T-helper 1 cell treated with Interleukin-12 subunit alpha and Interleukin-12 subunit beta and Interleukin-4 antibody, amounts not matched to agents 30 ng/mL and 1 ng/mL, for 36 hours (primary cell): ENCODE results near the gene HOXC11. TPM values are rescaled to one million over a fixed set of nuclear protein-coding genes. Genes with fewer than 3 reads are reported as not detected.

Experiments used
- intact Hi-C: fragments of 100-400 bp; cut with micrococcal nuclease; formaldehyde crosslinking; loops from one replicate; pipeline ENCODE4 v1.15.1; 2024
- total RNA-seq: library from RNA; stranded (reverse); gene quantifications from 2 replicates; pipeline ENCODE4 v1.2.3, GENCODE V29; 2022

Gene HOXC11
- total RNA-seq, 1 donor from 2014 or later = not detected

GRCh38 chr12:53994264-53995001, 21.5 kb downstream of the HOXC11 start:
- intact Hi-C loops = loop anchor here (1.0 to 5.0 kb wide), 3 partner anchors 8 to 32 kb away; no protein-coding TSS in a partner anchor

DNA sequence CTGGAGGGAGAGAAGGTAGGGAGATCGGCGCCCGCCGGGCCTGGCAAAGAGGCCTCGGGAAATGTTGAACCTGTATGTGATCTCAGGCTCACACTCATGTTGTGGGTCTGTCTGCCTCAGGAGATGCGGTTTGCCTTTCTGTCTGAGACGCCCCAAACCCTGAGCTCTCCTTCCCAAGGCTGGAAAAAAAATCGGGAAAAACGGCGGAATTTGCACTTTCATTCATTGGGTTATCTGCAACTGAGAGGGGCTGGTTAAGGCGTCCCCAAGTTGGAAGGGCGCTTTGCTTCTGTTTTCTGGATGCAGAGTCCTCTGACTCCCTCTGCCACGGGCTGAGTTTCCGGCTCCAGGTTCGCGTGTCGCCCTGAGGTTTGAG, 22.1 kb downstream of the HOXC11 start:
- intact Hi-C loops = loop anchor here (2.0 to 5.0 kb wide), 2 partner anchors 14 to 33 kb away; no protein-coding TSS in a partner anchor

DNA sequence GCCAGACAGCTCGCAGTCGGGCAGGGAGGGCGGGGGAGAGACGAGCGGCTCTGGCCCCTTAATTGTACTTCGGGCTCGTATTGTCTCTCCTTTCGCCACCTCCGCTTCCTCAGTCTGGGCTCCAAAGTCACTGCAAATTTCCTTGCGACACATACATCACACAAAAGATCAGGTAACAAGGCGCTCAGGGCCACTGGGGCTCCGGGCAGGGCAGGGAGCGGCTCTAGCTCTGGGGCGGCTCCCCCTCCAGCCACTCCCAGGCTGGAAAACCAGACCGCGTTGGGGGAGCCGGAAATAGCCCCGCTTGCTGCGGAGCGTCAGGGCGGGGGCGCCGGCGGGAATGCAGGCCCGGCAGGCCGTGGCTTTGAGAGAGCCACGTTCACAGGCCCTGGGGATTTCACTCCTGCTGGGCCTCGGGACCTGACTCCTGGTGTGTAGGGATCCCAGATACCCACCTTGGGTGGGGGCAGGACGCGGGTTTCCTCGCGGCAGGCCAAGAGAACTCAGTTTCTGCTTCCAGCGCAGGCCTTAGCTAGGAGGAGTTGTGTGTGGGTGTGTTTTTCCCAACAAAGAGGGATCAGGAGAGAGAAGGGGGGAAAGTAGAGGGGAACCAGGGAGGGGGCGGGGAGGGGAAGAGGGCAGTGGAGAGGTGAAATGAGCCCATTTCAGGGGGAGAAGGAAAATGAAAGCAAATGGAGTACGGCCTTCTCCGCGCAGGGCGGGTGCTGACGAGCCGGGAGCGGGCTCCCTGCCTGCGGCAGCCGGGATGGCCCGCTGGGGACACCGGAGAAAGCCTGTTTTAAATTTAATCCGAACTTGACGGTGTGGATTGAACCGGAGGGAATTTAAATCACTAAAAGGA, 22.7 kb downstream of the HOXC11 start:
- intact Hi-C loops = loop anchor here (2.0 to 5.0 kb wide), 2 partner anchors 15 to 33 kb away; no protein-coding TSS in a partner anchor

GRCh38 chr12:53996240-53997203, 23.6 kb downstream of the HOXC11 start:
- intact Hi-C loops = loop anchor here (5.0 kb wide), 1 partner anchor 34 kb away; no protein-coding TSS in a partner anchor

DNA sequence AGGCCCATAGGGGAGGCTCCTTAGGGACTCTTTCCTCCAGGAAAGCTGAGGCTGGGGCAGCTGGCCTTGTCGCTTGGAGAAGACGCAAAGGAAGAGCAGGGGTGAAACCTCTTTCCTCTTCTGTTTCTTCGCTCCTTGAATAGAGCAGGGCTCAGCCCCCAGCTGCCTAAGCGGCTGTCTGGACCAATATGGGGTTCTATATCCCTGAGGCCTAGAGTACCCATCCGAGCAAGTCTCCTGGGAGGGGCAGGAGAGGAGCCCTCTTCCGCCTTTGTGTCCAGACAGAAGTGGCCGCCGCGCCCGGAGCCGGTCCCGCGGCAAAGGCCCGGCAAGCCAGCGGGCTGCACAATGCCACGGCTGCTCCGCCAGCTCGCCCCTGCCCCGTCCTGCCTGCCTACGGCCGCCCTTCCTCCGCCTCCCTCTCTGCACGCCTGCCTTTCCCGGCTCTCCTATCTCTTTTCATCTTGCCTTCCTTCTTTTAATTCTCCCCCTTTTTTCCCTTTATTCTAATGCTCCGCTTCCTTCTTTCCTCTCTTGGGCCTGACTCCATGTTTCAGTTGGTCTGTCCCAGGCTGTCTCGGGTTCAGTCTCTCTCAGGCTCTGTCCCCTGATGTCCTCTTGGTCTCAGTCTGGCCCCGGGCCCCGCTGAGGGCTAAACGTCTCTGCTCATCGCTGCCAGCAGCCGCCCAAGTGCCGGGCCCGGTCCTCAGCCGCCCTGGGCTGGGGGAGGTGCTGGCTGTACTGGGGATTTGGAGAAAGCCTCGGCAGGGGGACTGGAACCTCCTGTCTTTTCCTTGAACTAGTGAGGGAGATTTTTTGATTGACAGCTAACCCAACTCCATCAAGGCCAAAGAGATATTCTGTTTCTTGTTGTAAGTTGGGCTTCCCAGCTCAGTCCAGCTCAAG, 24.5 kb downstream of the HOXC11 start:
- intact Hi-C loops = loop anchor here (5.0 kb wide), 1 partner anchor 35 kb away; no protein-coding TSS in a partner anchor

- intact Hi-C loops = loop anchor here (5.0 kb wide), 1 partner anchor 36 kb away; no protein-coding TSS in a partner anchor
These were observed 25.4 kb downstream of the HOXC11 start for GRCh38 chr12:53998110-53998899.

- intact Hi-C loops = loop anchor here (5.0 kb wide), 1 partner anchor 37 kb away; no protein-coding TSS in a partner anchor
These were observed 25.9 kb downstream of the HOXC11 start for GRCh38 chr12:53998900-53999236.

DNA sequence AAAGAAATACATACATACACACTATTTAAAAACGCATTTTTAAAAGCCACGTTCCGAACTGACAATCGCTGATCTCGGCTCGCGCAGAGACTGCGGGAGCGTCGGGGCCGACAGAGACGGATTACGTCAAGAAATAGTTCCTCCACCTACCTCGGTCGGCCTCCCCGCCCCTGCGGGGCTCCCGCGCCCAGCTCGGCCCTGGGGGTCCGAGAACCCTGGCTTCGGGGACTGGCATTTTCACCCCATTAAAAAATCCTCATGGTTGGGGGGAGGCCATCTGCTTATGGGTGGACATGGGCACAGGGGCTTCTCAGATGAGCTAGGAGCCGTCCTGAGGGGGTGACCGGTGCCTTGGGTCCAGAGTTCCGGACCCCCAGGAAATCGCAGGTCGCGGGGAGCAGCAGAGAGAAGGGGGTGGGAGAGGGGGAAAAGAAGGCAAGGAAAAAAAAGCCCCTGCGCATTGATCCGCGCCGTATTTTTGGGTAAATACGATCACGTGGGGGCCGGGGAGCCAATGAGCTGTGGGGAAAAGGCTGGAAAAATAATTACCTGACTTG, 26.7 kb downstream of the HOXC11 start:
- intact Hi-C loops = loop anchor here (5.0 kb wide), 1 partner anchor 37 kb away; no protein-coding TSS in a partner anchor

GRCh38 chr12:54000116-54001114, 27.5 kb downstream of the HOXC11 start, which contains the start of gene HOXC9:
Gene HOXC9, plus strand, starts transcription at chr12:54000161. Its CDS starts 28 bp downstream, at chr12:54000189.
- intact Hi-C loops = no loop called here

DNA sequence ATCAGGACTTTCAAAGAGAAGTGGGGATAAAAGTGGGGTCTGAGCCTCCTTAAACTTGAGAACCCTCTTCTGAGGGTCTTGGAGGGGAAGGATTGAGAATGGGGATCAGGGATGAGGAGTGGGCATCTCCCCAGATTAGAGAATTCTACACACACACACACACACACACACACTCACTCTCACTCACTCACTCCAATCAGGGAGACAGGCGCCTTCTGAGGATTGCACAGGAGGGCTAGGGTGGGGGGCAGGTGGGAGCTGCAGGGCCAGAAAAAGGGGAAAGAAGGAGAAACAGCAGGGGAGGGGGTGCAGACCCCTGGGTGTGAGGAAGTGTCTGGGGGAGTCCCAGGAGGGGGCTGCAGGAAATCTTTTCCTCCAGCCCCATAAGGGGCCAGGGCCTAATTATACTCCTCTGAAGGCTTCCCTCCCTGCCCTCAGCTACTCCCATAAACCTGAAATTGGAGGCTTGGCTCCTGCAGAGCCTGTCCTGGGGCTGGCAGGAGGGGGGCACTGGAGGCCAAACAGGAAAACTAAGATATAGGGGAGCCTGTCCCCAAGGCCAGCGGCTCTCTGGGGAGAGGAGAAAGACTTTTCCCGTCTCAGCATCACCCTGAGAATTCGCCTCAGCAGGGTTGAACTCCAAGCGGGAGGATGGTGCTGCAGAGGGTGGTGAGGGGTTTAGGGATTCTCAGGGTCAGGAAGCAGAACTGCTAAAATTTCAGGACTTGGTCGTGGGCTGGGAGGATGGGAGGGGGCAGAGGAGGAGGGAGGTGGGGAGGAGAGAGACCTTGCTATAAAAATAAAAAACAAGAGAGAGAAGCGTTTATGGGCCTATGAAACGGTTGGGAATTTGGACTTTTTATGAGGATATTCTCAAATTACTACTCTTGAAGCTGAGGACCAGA, 28.6 kb downstream of the HOXC11 start:
- intact Hi-C loops = no loop called here

GRCh38 chr12:54002278-54002914, 29.5 kb downstream of the HOXC11 start:
- intact Hi-C loops = no loop called here

DNA sequence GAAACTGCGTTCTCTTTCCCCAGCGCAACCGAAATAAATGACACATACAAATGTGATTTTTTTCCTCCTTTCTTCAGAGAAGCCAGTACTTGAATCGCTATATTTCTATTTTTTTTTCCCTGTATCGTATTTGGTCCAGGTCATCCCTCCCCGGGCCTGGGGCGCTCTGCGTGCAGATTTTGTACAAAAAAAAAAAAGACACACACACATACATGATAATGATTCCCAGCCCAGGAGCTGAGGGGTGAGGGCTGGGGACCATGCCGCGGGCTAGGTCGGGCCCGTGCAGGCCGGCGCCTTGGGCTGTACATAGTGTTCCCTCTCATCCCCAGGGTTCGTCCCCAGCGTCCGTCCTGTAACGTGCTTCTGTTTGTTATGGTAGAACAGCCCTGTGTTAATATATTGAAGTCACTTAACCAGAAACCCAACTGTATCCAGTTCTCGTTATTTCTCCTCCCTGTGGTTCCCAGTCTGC, 30.0 kb downstream of the HOXC11 start:
- intact Hi-C loops = no loop called here

DNA sequence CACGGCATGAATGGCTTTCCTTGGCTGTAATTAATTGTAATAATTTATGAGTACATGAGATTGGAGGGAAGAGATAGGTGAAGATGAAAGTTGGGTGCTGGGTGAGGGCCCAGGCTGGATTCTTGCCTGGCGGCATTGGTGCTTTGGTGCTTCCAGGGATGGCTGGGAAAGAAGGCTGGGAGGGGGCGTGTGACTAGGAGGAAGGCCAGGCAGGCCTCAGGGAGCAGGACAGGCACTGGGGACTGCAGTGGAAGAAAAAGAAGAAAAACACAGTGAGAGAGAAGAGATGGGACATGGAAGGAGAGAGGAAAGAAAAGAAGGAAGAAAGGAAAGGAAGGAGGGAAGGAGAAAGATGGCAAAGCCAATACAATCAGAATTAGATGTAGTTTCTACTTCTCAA, 30.7 kb downstream of the HOXC11 start:
- intact Hi-C loops = loop anchor here (2.0 kb wide), 1 partner anchor 69 kb away; no protein-coding TSS in a partner anchor

DNA sequence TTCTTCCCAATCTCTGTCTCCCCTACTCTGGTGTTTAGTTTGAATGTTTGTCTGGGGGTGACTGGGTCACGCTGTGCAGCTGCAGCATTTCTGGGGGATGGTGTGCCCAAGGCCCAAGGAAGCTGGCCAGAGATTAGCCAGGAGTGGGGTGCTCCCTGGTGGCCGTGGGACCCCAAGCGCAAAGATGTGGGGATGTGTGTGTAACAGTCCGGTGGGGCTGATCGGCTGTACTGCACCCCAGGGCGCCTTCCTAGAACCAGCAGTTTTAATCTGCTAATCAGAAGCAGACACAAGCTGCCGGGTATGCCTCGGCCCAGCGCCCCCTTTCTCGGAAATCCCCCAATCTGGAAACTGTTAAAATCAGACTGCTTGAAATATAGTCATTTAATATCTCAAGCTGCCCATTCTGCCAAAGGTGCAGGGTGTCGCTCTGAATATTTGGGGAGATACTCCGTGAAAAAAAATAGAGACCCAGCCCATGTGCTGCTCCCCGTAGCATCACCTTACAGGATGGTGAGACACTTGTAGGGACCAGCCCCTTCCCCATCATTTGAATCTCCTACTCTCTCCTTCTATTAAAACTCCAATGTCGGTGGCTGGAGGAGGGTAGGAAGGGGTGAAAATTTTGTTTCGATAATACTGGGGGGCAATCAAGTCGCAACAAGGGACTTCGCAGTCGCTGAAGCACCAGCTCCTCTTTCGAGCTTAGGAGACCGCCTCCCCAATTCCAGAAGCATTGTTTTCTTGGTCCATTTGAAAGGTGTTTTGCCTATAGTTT, 31.3 kb downstream of the HOXC11 start:
- intact Hi-C loops = loop anchor here (2.0 kb wide), 1 partner anchor 69 kb away; no protein-coding TSS in a partner anchor
